Right lobe of liver (tissue), 4 donors: ENCODE data around the gene PRKCD.

Experiments used
- CTCF ChIP-seq, 4 donors: fragments of 200-600 bp in 3 of 4; fragments of 450-650 bp in 1 of 4; IDR thresholded peaks; one replicate each; pipeline versions ENCODE4 v1.5.1 to v1.8.0; 2016 to 2022; ENCODE audit warnings: antibody characterized with exemption in 4 of 4, mild to moderate bottlenecking in 2 of 4
- POLR2A ChIP-seq: fragments of 450-650 bp; IDR thresholded peaks from one replicate; pipeline ENCODE4 v1.6.1; 2017; ENCODE audit warnings: antibody characterized with exemption, mild to moderate bottlenecking
- donor health status: DM: no; HTN: no; CAD: no.
- donor health status: DM: no; HTN: no; CAD: no.
- donor health status: DM: no; HTN: yes; CAD: no.

GRCh38 chr3:53223541-53223966 lies 62.5 kb downstream of the PRKCD start:
- no peak for TF ChIP-seq CTCF (IDR thresholded peaks at IDR 0.05)
- TF ChIP-seq POLR2A: no peak
